ENCODE data around the gene C16orf86.
A peak's percentile ranks its signal among the peaks of the same experiment; 100 is the strongest.

Gene C16orf86

DNA sequence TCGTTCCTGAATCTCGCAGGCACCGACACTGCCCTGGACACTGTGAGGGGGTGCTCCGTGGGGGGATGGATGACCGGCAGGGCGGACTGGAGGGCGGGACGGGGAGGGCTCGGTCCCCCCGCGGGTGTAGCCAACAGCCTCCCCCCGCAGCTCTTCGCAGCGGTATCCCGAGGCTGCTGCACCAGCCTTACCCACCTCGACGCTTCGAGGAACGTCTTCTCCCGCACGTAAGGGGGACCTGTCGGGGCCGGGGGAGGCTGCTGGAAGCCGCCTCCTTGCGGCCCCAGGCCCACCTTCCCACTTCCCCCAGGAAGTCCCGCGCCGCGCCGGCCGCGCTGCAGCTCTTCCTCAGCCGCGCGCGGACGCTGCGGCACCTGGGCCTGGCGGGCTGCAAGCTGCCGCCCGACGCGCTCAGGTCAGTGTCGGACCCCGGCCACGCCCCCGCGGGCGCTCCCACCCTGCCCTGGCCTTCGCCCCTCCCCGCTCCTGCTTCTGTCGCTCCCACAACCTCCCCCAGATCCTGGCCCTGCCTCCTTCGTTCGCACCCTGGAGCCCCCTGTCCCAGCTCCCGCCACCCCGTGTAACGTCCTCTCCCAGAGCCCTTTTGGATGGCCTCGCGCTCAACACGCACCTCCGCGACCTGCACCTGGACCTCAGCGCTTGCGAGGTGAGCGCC lies 18.4 kb upstream of the C16orf86 start:
- H3K27ac ChIP-seq (ENCODE audit: low read length), result no peak overlapping the region
- H3K4me3 ChIP-seq (ENCODE audit: low read length), result no peak overlapping the region
- H3K9ac ChIP-seq (ENCODE audit: low read depth, low read length), result no peak overlapping the region
- H3K36me3 ChIP-seq (ENCODE audit: insufficient read depth, low read depth, low read length), result no peaks in the 10 kb centered on the region
- no peaks in the 10 kb centered on the region for H3K9me3 ChIP-seq (ENCODE audit: insufficient read depth, low read depth, low read length)
- H3K4me1 ChIP-seq (ENCODE audit: insufficient read depth, low read length), result no peaks in the 10 kb centered on the region; the same call in 1 of the 2 replicates
- peaks cover 82% of the 10 kb centered on the region for H3K27me3 ChIP-seq (ENCODE audit: insufficient read depth, low read length)

DNA sequence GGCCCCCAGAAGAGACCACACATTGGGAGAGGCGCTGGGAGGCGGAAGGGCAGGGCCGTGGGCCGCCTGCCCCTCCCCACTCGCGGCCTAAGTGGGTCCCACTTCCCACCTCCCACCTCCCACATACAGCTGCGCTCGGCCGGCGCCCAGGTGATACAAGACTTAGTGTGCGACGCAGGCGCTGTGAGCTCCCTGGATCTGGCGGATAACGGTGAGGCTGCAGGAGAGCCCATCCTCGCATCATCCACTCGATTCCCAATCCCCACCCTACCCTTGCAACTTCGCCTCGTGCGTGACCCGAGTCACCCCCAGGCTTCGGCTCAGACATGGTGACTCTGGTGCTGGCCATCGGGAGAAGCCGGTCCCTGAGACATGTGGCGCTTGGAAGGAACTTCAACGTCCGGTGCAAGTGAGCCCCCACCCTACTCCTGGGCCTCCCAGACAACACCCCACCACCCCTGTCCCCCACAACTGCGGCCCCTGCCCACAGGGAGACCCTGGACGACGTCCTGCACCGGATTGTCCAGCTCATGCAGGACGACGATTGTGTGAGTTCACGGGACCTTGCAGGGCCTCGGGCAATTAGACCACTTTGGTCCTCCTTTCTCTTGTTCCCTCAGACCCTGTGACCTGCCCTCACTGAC lies 17.7 kb upstream of the C16orf86 start:
- peaks cover 86% of the 10 kb centered on the region for H3K27me3 ChIP-seq (ENCODE audit: insufficient read depth, low read length)
- no peak overlapping the region for H3K4me3 ChIP-seq (ENCODE audit: low read length)
- H3K9ac ChIP-seq (ENCODE audit: low read depth, low read length), result no peak overlapping the region
- H3K4me1 ChIP-seq (ENCODE audit: insufficient read depth, low read length), result no peaks in the 10 kb centered on the region; the same call in 1 of the 2 replicates
- H3K36me3 ChIP-seq (ENCODE audit: insufficient read depth, low read depth, low read length), result no peaks in the 10 kb centered on the region
- H3K9me3 ChIP-seq (ENCODE audit: insufficient read depth, low read depth, low read length), result no peaks in the 10 kb centered on the region
- H3K27ac ChIP-seq (ENCODE audit: low read length), result no peak overlapping the region

DNA sequence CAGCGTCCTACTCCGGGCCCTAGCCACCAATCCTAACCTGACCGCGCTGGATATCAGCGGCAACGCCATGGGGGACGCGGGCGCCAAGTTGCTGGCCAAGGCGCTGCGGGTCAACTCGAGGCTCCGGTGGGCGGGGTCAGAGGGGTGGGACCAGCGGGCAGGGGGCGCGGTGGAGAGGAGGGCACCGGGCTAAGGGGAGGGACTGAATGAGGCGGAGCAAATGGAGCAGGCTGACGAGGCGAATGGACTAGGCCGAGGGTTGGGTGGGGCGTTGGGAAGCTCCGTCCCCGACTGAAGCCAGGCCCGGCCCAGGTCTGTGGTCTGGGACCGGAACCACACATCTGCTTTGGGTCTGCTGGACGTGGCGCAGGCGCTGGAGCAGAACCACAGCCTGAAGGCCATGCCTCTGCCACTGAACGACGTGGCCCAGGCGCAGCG lies 17.1 kb upstream of the C16orf86 start:
- no peak overlapping the region for H3K9ac ChIP-seq (ENCODE audit: low read depth, low read length)
- no peaks in the 10 kb centered on the region for H3K9me3 ChIP-seq (ENCODE audit: insufficient read depth, low read depth, low read length)
- peaks cover 86% of the 10 kb centered on the region for H3K27me3 ChIP-seq (ENCODE audit: insufficient read depth, low read length)
- H3K4me1 ChIP-seq (ENCODE audit: insufficient read depth, low read length), result no peaks in the 10 kb centered on the region; the same call in 1 of the 2 replicates
- H3K27ac ChIP-seq (ENCODE audit: low read length), result no peak overlapping the region
- no peak overlapping the region for H3K4me3 ChIP-seq (ENCODE audit: low read length)
- no peaks in the 10 kb centered on the region for H3K36me3 ChIP-seq (ENCODE audit: insufficient read depth, low read depth, low read length)

DNA sequence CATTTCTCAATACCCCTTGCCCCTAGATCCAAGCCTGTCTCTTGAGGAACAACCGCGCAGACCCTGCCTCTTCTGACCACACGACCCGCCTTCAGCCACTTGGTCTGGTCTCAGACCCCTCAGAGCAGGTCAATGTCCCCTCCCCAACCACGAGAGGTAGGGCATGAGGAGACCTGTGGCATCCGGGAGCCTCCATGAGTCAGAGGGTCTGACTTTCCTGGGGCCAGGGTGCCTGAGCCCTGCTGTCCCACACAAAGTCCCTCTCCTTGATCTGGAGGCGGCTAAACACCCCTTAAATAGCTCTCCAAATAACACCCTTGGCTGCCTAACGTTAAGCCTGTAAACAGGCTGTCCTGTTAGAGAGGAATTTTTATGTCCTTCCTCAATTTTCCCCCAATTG lies 16.6 kb upstream of the C16orf86 start:
- no peak overlapping the region for H3K9ac ChIP-seq (ENCODE audit: low read depth, low read length)
- no peaks in the 10 kb centered on the region for H3K9me3 ChIP-seq (ENCODE audit: insufficient read depth, low read depth, low read length)
- no peak overlapping the region for H3K27ac ChIP-seq (ENCODE audit: low read length)
- peaks cover 90% of the 10 kb centered on the region for H3K27me3 ChIP-seq (ENCODE audit: insufficient read depth, low read length)
- no peaks in the 10 kb centered on the region; the same call in 1 of the 2 replicates for H3K4me1 ChIP-seq (ENCODE audit: insufficient read depth, low read length)
- no peak overlapping the region for H3K4me3 ChIP-seq (ENCODE audit: low read length)
- H3K36me3 ChIP-seq (ENCODE audit: insufficient read depth, low read depth, low read length), result no peaks in the 10 kb centered on the region

DNA sequence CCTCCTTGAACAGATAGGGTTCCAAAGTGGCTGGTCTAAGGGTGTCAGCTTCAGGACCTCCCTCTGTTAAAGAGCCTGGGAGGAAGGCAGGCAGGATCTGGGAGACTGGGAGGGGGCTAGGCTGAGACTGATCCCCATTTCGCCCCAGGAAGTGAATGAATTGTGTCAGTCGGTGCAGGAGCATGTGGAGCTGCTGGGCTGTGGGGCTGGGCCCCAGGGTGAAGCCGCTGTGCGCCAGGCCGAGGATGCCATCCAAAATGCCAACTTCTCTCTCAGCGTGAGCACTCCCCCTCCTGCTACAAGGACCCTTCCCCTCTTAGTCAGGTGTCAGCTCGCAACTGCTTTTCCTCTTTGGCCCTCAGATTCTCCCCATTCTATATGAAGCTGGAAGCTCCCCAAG lies 15.6 kb upstream of the C16orf86 start:
- no peaks in the 10 kb centered on the region for H3K36me3 ChIP-seq (ENCODE audit: insufficient read depth, low read depth, low read length)
- H3K27me3 ChIP-seq (ENCODE audit: insufficient read depth, low read length), result peaks cover 84% of the 10 kb centered on the region

DNA sequence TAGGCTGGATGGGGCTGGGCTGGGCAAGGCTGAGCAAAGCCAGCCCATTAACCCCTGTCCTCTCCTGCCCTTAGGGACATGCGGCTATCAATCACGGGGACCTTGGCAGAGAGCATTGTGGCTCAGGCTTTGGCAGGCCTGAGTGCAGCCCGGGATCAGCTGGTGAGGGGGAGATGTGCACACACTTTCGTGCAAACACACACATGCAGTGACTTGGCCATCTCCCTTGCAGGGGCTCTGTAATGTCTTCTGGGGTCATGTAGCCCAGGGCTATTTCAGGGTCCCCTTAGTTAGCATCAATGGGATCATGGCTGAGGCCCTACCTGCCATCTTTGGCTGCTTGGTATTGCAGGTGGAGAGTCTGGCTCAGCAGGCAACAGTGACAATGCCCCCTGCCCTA lies 14.8 kb upstream of the C16orf86 start:
- Histone ChIP-seq H3K9ac (ENCODE audit: low read depth, low read length) (no peak overlapping the region), H3K9me3 (ENCODE audit: insufficient read depth, low read depth, low read length) (no peaks in the 10 kb centered on the region), H3K27me3 (ENCODE audit: insufficient read depth, low read length) (peaks cover 76% of the 10 kb centered on the region), H3K4me3 (ENCODE audit: low read length) (no peak overlapping the region), H3K36me3 (ENCODE audit: insufficient read depth, low read depth, low read length) (no peaks in the 10 kb centered on the region), H3K4me1 (ENCODE audit: insufficient read depth, low read length) (no peaks in the 10 kb centered on the region), H3K27ac (ENCODE audit: low read length) (no peak overlapping the region)

More for the DNA sequence above, 15.6 kb upstream of the C16orf86 start:
- no peak overlapping the region for H3K27ac ChIP-seq (ENCODE audit: low read length)
- no peaks in the 10 kb centered on the region for H3K4me1 ChIP-seq (ENCODE audit: insufficient read depth, low read length)
- H3K9me3 ChIP-seq (ENCODE audit: insufficient read depth, low read depth, low read length), result no peaks in the 10 kb centered on the region
- H3K9ac ChIP-seq (ENCODE audit: low read depth, low read length), result no peak overlapping the region
- H3K4me3 ChIP-seq (ENCODE audit: low read length), result no peak overlapping the region

DNA sequence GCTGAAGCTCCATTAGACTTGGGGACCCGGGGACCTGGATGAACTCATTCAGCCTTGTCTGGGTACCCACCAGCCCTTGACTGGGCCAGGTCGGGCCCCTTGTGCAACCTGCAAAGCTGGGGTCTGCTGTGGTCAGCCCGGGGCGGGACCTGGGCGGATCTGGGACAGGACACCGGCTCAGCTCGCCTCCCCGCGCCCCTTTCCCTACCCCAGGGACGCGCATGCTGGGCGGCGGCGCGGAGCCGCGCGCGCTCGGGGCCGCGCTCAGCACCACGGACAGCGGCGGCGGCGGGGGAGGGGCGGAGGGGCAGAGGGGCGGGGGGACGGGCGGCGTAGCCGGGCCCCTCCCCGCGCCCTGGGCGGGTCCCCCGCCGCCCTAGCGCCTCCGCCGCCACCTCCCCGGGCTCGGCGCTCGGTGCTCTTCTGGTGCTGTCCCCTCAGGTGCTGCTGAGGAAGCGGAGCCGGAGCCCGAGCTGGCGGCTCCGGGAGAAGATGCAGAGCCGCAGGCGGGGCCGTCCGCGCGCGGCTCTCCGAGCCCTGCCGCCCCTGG lies 14.0 kb upstream of the C16orf86 start:
- peaks cover 69% of the 10 kb centered on the region for H3K27me3 ChIP-seq (ENCODE audit: insufficient read depth, low read length)
- H3K27ac ChIP-seq (ENCODE audit: low read length), result no peak overlapping the region
- H3K9ac ChIP-seq (ENCODE audit: low read depth, low read length), result no peak overlapping the region
- no peaks in the 10 kb centered on the region for H3K4me1 ChIP-seq (ENCODE audit: insufficient read depth, low read length)
- peak overlapping the region; percentile 60; the same call in 1 of the 2 replicates for H3K4me3 ChIP-seq (ENCODE audit: low read length)
- 0 out of 2 replicates have a peak, but pooled peaks cover 2% of the 10 kb centered on the region for H3K36me3 ChIP-seq (ENCODE audit: insufficient read depth, low read depth, low read length)
- no peaks in the 10 kb centered on the region for H3K9me3 ChIP-seq (ENCODE audit: insufficient read depth, low read depth, low read length)

DNA sequence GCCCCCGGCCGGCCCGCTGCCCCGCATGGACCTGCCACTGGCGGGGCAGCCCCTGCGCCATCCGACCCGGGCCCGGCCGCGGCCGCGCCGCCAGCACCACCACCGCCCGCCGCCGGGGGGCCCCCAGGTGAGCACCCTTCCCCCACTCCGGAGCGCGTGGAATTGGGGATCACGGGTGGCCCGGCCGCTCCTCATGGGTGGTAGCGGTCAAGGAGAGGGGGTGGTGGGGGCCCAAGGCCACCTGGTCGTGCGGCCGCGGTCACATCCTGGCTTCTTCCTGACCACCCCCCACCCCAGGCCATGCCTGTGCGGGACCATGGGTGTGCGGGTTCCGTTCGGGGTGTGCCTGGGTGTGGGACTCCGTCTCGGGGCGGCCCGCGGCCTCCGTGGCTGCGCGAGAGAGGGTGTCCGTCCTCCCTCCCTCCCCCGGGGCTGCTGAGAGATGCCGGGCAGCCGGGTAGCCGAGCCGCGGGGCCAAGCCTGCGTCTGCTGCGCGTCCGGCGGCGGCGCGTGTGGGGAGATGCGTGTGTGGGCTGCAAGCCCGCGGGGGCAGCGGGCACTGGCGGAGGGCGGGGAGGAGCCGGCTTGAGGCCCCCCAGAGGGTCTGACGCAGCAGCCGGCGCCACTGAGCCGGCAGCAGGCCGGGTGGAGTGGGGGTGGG lies 13.4 kb upstream of the C16orf86 start:
- Histone ChIP-seq H3K9ac (ENCODE audit: low read depth, low read length) (no peak overlapping the region), H3K4me3 (ENCODE audit: low read length) (peak overlapping the region; percentile 60), H3K36me3 (ENCODE audit: insufficient read depth, low read depth, low read length) (peaks cover 8% of the 10 kb centered on the region; the same call in 1 of the 2 replicates), H3K27ac (ENCODE audit: low read length) (no peak overlapping the region), H3K27me3 (ENCODE audit: insufficient read depth, low read length) (peaks cover 63% of the 10 kb centered on the region), H3K4me1 (ENCODE audit: insufficient read depth, low read length) (no peaks in the 10 kb centered on the region), H3K9me3 (ENCODE audit: insufficient read depth, low read depth, low read length) (no peaks in the 10 kb centered on the region)

DNA sequence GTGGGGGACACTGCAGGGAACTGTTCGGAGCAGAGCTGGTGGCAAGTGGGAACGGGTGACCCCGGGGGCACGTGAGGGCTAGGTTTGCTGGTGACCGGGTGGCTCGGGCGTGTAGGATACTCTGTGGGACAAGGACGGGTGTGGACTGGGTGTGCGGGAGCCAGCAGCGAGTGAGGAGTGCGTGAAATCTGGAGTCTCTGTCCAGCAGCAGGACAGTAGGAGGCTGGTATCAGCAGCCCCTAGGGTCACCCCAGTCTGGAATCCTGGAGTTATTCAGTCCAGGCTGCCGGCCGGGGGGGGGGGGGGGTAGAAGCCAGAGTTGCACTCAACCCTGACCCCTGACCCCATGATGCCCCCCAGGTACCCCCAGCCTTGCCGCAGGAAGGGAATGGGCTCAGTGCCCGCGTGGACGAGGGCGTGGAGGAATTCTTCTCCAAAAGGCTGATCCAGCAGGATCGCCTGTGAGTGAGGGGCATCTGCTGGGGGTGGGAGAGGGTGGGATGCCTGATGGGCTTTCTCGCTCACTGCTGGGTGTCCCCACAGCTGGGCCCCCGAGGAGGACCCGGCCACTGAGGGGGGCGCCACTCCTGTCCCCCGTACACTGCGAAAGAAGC lies 12.7 kb upstream of the C16orf86 start:
- H3K9ac ChIP-seq (ENCODE audit: low read depth, low read length), result no peak overlapping the region
- peak overlapping the region; percentile 60; the same call in 1 of the 2 replicates for H3K4me3 ChIP-seq (ENCODE audit: low read length)
- peaks cover 59% of the 10 kb centered on the region for H3K27me3 ChIP-seq (ENCODE audit: insufficient read depth, low read length)
- H3K4me1 ChIP-seq (ENCODE audit: insufficient read depth, low read length), result no peaks in the 10 kb centered on the region
- no peak overlapping the region for H3K27ac ChIP-seq (ENCODE audit: low read length)
- peaks cover 12% of the 10 kb centered on the region; the same call in 1 of the 2 replicates for H3K36me3 ChIP-seq (ENCODE audit: insufficient read depth, low read depth, low read length)
- no peaks in the 10 kb centered on the region for H3K9me3 ChIP-seq (ENCODE audit: insufficient read depth, low read depth, low read length)

DNA sequence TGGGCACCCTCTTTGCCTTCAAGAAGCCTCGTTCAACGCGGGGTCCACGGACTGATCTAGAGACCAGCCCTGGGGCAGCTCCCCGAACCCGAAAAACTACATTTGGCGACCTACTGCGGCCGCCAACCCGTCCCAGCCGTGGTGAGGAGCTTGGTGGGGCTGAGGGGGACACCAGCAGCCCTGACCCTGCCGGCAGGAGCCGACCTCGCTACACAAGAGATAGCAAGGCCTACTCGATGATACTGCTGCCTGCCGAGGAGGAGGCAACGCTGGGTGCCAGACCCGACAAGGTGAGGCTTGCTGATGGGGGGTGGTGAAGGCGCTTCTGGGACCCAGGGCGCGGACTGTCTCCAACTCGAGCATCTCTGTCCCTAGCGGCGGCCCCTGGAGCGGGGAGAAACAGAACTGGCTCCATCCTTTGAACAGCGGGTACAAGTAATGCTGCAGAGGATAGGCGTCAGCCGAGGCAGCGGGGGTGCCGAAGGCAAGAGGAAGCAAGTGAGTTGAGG lies 12.2 kb upstream of the C16orf86 start:
- H3K4me1 ChIP-seq (ENCODE audit: insufficient read depth, low read length), result peaks cover 5% of the 10 kb centered on the region; the same call in 1 of the 2 replicates
- peaks cover 59% of the 10 kb centered on the region for H3K27me3 ChIP-seq (ENCODE audit: insufficient read depth, low read length)
- no peak overlapping the region for H3K27ac ChIP-seq (ENCODE audit: low read length)
- no peaks in the 10 kb centered on the region for H3K9me3 ChIP-seq (ENCODE audit: insufficient read depth, low read depth, low read length)
- no peak overlapping the region for H3K4me3 ChIP-seq (ENCODE audit: low read length)
- H3K36me3 ChIP-seq (ENCODE audit: insufficient read depth, low read depth, low read length), result peaks cover 12% of the 10 kb centered on the region; the same call in 1 of the 2 replicates
- H3K9ac ChIP-seq (ENCODE audit: low read depth, low read length), result no peak overlapping the region

DNA sequence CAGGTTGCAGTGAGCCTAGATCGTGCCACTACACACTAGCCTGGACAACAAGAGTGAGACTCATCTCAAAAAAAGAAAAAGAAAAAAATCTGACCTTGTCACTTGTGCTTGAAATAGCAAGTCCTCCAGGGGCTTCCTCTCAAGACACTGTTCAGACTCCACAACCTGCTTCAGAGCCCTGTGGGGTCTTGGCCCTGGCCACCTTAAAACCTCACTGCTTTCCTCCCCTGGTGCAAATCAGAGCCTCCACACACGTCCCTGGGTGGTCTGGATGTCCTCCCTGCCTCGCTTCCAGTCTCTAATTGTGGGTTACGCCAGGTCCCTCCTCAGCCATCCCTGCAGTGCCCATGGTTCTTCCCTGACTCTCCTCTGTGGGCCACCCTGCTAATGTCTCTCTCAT lies 11.3 kb upstream of the C16orf86 start:
- Histone ChIP-seq H3K4me3 (ENCODE audit: low read length) (no peak overlapping the region), H3K4me1 (ENCODE audit: insufficient read depth, low read length) (peaks cover 5% of the 10 kb centered on the region; the same call in 1 of the 2 replicates), H3K36me3 (ENCODE audit: insufficient read depth, low read depth, low read length) (peaks cover 12% of the 10 kb centered on the region; the same call in 1 of the 2 replicates)

More for the DNA sequence above, 11.3 kb upstream of the C16orf86 start:
- Histone ChIP-seq H3K9me3 (ENCODE audit: insufficient read depth, low read depth, low read length) (no peaks in the 10 kb centered on the region), H3K27me3 (ENCODE audit: insufficient read depth, low read length) (peaks cover 53% of the 10 kb centered on the region), H3K9ac (ENCODE audit: low read depth, low read length) (no peak overlapping the region), H3K27ac (ENCODE audit: low read length) (no peak overlapping the region)

Measured in iPS-20b (cell line).